ENCODE data around the gene COLEC11. TPM values are rescaled to one million over a fixed set of nuclear protein-coding genes. Genes with fewer than 3 reads are reported as not detected.

Gene COLEC11
- total RNA-seq, 1 donor from 2014 or later: 10.1 TPM

DNA sequence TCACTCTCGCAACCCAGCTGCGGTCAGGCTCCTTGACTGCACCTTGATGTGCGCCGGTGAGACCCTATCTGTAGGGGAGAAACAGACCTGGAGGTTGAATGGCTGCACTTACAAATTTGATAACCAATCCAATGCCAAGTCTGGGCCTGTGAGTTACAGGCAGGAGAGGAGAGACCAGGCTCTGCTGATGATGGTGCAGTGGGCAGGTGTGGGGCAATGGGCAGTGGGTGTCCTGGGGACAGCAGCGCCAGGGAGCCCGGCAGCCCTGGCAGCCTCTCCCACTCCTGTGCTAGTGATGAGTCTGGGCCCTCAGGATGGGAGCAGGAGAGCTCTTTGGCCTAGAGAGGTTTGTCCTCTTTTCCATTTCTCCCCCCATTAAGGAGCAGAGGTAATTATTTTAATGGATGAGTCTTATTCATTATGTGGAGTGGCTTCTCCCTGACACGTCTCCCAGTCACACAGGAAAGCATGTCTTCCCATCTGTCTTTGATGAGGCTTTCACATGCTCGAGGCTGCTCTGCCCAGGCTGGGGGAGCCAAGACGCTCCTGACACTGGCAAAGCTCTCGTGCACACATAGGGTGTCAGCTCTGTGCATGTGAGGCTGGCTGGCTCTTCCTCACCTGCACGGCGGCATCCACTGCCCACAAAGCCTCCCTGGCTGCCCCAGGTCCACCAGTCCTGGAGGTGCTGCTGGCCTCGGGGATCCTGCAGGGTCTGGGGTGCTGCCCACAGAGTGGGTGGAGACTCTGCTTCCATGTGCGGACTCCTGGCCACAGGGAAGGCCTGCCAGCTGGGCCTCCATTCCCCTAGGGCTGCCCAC lies 53.1 kb downstream of the COLEC11 start:
- TF ChIP-seq, protein P1, sequence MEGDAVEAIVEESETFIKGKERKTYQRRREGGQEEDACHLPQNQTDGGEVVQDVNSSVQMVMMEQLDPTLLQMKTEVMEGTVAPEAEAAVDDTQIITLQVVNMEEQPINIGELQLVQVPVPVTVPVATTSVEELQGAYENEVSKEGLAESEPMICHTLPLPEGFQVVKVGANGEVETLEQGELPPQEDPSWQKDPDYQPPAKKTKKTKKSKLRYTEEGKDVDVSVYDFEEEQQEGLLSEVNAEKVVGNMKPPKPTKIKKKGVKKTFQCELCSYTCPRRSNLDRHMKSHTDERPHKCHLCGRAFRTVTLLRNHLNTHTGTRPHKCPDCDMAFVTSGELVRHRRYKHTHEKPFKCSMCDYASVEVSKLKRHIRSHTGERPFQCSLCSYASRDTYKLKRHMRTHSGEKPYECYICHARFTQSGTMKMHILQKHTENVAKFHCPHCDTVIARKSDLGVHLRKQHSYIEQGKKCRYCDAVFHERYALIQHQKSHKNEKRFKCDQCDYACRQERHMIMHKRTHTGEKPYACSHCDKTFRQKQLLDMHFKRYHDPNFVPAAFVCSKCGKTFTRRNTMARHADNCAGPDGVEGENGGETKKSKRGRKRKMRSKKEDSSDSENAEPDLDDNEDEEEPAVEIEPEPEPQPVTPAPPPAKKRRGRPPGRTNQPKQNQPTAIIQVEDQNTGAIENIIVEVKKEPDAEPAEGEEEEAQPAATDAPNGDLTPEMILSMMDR (IDR thresholded peaks at IDR 0.05; ENCODE audit: unreplicated experiment): no peak
- Mint-ChIP-seq H3K27me3 (ENCODE audit: low read depth) (peaks cover 49% of the 10 kb centered on the region), H3K4me1 (peaks cover 15% of the 10 kb centered on the region), H3K36me3 (no peaks in the 10 kb centered on the region), H3K9me3 (no peaks in the 10 kb centered on the region), H3K27ac (no peak overlapping the region), H3K4me3 (no peak overlapping the region)
- DNase-seq (ENCODE audit: low spot score in 2 of 2, unreplicated experiment in 2 of 2): no peak

DNA sequence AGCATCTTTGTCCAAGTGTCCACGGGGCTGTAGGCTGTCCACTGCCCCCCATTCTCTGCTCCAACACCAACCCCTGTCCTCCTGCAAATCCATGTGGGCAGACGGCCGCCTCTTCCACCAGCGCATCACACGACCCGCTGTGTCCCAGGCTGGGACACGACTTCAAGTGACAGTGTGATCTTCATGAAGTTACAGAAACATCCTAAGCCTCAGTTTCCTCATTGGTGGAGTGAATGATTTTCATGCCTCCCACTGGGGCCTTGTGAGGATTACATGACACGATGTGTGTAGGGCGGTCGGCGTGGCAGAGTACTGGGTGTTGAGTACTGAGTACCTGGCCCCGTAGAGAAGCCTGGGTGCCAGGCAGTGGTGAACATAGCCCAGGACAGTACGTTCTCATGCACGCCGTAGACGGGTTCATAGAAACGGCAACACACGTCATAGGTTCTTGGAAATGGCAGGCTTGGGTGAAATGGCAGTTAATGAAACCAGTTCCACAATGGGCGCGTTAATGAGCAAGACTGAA lies 53.8 kb downstream of the COLEC11 start:
- TF ChIP-seq, protein P1 (IDR thresholded peaks at IDR 0.05; ENCODE audit: unreplicated experiment): no peak
- no peak for DNase-seq (ENCODE audit: low spot score in 2 of 2, unreplicated experiment in 2 of 2)
- Mint-ChIP-seq H3K27me3 (ENCODE audit: low read depth) (peaks cover 49% of the 10 kb centered on the region), H3K4me1 (peaks cover 15% of the 10 kb centered on the region), H3K4me3 (no peak overlapping the region), H3K27ac (no peak overlapping the region), H3K36me3 (no peaks in the 10 kb centered on the region), H3K9me3 (no peaks in the 10 kb centered on the region)

GRCh38 chr2:3649581-3649980 lies 54.7 kb downstream of the COLEC11 start:
- Mint-ChIP-seq H3K9me3 (no peaks in the 10 kb centered on the region), H3K4me3 (no peak overlapping the region), H3K36me3 (no peaks in the 10 kb centered on the region), H3K4me1 (peaks cover 15% of the 10 kb centered on the region), H3K27me3 (ENCODE audit: low read depth) (peaks cover 49% of the 10 kb centered on the region), H3K27ac (no peak overlapping the region)
- no peak for DNase-seq (ENCODE audit: low spot score in 2 of 2, unreplicated experiment in 2 of 2)
- TF ChIP-seq, protein P1 (IDR thresholded peaks at IDR 0.05; ENCODE audit: unreplicated experiment): no peak

GRCh38 chr2:3650140-3650920 lies 55.4 kb downstream of the COLEC11 start:
- H3K27ac Mint-ChIP-seq: no peak overlapping the region
- peaks cover 45% of the 10 kb centered on the region for H3K27me3 Mint-ChIP-seq (ENCODE audit: low read depth)
- no peak overlapping the region for H3K4me3 Mint-ChIP-seq
- DNase-seq (ENCODE audit: low spot score in 2 of 2, unreplicated experiment in 2 of 2): no peak
- H3K36me3 Mint-ChIP-seq: no peaks in the 10 kb centered on the region
- H3K4me1 Mint-ChIP-seq: peaks cover 15% of the 10 kb centered on the region
- TF ChIP-seq, protein P1 (IDR thresholded peaks at IDR 0.05; ENCODE audit: unreplicated experiment): no peak
- H3K9me3 Mint-ChIP-seq: no peaks in the 10 kb centered on the region

DNA sequence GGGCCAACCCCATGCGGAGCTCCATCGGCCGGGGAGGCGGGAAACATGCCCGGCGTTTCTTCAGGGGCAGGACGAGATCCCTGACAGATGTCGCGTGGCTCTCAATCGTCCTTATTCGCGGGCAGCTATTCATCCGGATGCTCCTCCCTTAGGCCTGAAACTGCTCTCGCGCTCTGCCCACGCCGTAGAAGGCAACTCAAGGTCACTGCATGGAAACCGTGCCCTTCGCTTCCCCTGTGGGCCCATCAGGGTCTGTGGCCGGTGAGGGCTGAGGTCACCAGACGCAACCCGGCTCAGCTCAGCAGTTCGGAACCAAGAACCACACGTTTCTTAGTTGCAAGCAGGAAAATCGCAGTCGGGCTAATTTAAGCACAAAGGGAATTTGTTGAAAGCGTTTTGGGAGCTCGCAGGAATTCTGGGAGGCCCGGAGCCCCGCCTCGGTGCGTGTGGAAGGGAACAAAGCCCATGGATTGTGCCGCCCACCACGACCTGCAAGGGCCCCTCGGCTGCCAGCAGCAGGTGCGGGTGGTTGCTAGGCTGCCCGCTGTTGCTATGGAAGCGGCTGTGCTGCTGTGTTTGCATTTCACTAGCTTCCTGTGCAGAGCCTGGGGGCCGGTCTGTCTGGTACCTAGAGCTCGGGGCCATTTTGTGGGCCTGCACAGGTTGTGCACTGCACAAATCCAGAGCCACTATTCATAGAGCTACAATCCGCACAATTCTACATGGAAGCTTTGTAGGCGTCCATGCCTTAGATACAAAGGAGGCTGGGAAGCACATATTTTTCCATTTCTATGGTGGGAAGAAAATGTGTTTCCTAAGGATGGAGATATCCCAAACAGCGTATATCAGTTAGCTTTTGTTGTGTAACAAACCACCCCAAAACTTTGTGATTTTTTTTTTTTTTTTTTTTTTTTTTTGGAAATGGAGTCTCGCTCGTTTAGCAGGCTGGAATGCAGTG lies 57.1 kb downstream of the COLEC11 start:
- Mint-ChIP-seq H3K27ac (peak overlapping the region; percentile 82), H3K36me3 (no peaks in the 10 kb centered on the region), H3K27me3 (ENCODE audit: low read depth) (peaks cover 33% of the 10 kb centered on the region), H3K4me3 (peak overlapping the region; percentile 64), H3K9me3 (no peaks in the 10 kb centered on the region), H3K4me1 (peaks cover 18% of the 10 kb centered on the region)
- TF ChIP-seq, protein P1 (IDR thresholded peaks at IDR 0.05; ENCODE audit: unreplicated experiment): no peak
- peak in 1 of 2 experiments; percentile 49 for DNase-seq (ENCODE audit: low spot score in 2 of 2, unreplicated experiment in 2 of 2)

Data from mesothelial cell of epicardium (in vitro differentiated cells).